Measurements from ENCODE around the gene CCL2.
"Not testable (repeated sequence)": the region's sequence is repeated elsewhere in the genome, so short reads cannot be mapped to it uniquely, and the experiment has no call there.

Gene CCL2

DNA sequence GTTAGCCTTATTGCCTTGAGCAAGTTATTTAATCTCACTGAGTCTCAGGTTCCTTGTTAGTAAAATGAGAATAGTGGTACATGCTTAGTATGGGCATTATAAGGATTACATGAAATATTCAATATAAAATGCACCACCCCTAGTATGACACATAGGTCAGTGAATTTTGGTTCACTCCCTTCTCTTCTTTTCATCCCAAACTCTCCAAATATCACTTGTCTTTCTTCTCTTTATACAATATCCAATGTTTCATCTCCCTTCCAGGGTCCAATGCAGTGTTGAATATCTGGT, 28.4 kb upstream of the CCL2 start:
- no peak overlapping the region for H4K8ac ChIP-seq (ENCODE audit: low read depth, low read length)
- no peaks in the 10 kb centered on the region for H3K36me3 ChIP-seq (replicated peaks in 1 of 2; ENCODE audit: control insufficient read depth in 2 of 2, insufficient read depth in 2 of 2, low read length in 2 of 2)
- no peak overlapping the region for H3K14ac ChIP-seq (ENCODE audit: low read length)
- H3K4me2 ChIP-seq (ENCODE audit: insufficient read depth, low read length, poor library complexity, severe bottlenecking) = no peak overlapping the region
- H2BK15ac ChIP-seq (ENCODE audit: low read length) = no peak overlapping the region
- H2BK5ac ChIP-seq (ENCODE audit: low read length) = no peak overlapping the region
- H3K4ac ChIP-seq (ENCODE audit: low read length) = no peak overlapping the region
- H2BK12ac ChIP-seq (ENCODE audit: low read length) = no peak overlapping the region
- no peak overlapping the region for H3K4me3 ChIP-seq (ENCODE audit: low read length in 2 of 2)
- H2AFZ ChIP-seq (ENCODE audit: low read length) = no peak overlapping the region
- no peak overlapping the region for H3K27ac ChIP-seq (replicated peaks; ENCODE audit: low read length)
- H3K79me1 ChIP-seq (ENCODE audit: low read depth, low read length) = no peaks in the 10 kb centered on the region
- no peak for DNase-seq (ENCODE audit: low spot score)
- H3K23ac ChIP-seq (ENCODE audit: low read depth, low read length, poor library complexity) = no peak overlapping the region
- H3K9me3 ChIP-seq (replicated peaks in 1 of 2; ENCODE audit: control insufficient read depth in 2 of 2, insufficient read depth in 1 of 2, low read depth in 1 of 2, low read length in 2 of 2) = no peaks in the 10 kb centered on the region
- no peak overlapping the region for H3K18ac ChIP-seq (ENCODE audit: low read length)
- no peak overlapping the region for H2BK120ac ChIP-seq (ENCODE audit: low read depth, low read length)
- no peak overlapping the region for H4K91ac ChIP-seq (ENCODE audit: low read depth, low read length, poor library complexity)
- no peak overlapping the region for H2AK5ac ChIP-seq (ENCODE audit: low read depth, low read length)
- H3K4me1 ChIP-seq (ENCODE audit: control insufficient read depth in 2 of 2, insufficient read depth in 1 of 2, low read depth in 1 of 2, low read length in 2 of 2) = no peaks in the 10 kb centered on the region
- no peak overlapping the region for H3K9ac ChIP-seq (ENCODE audit: low read depth, low read length, poor library complexity)
- no peaks in the 10 kb centered on the region for H3K27me3 ChIP-seq (ENCODE audit: control insufficient read depth in 3 of 3, insufficient read depth in 3 of 3, low read depth in 1 of 3, low read length in 3 of 3)

- H3K23ac ChIP-seq (ENCODE audit: low read depth, low read length, poor library complexity) = not testable (repeated sequence)
Measured at GRCh38 chr17:34227293-34227692, 27.8 kb upstream of the CCL2 start.

GRCh38 chr17:34227707-34228106, 27.4 kb upstream of the CCL2 start:
- Histone ChIP-seq H3K23ac (ENCODE audit: low read depth, low read length, poor library complexity) (no peak overlapping the region), H3K18ac (ENCODE audit: low read length) (no peak overlapping the region), H2BK12ac (ENCODE audit: low read length) (no peak overlapping the region), H2BK5ac (ENCODE audit: low read length) (no peak overlapping the region), H3K27me3 (ENCODE audit: control insufficient read depth in 3 of 3, insufficient read depth in 3 of 3, low read depth in 1 of 3, low read length in 3 of 3) (no peaks in the 10 kb centered on the region), H2BK120ac (ENCODE audit: low read depth, low read length) (no peak overlapping the region), H3K14ac (ENCODE audit: low read length) (no peak overlapping the region), H3K4me1 (ENCODE audit: control insufficient read depth in 2 of 2, insufficient read depth in 1 of 2, low read depth in 1 of 2, low read length in 2 of 2) (no peaks in the 10 kb centered on the region), H3K4me3 (ENCODE audit: low read length in 2 of 2) (no peak overlapping the region), H2AK5ac (ENCODE audit: low read depth, low read length) (no peak overlapping the region), H2BK15ac (ENCODE audit: low read length) (no peak overlapping the region), H3K27ac (replicated peaks; ENCODE audit: low read length) (no peak overlapping the region), H2AFZ (ENCODE audit: low read length) (no peak overlapping the region), H3K36me3 (replicated peaks in 1 of 2; ENCODE audit: control insufficient read depth in 2 of 2, insufficient read depth in 2 of 2, low read length in 2 of 2) (no peaks in the 10 kb centered on the region), H3K4me2 (ENCODE audit: insufficient read depth, low read length, poor library complexity, severe bottlenecking) (no peak overlapping the region), H4K91ac (ENCODE audit: low read depth, low read length, poor library complexity) (no peak overlapping the region), H3K79me1 (ENCODE audit: low read depth, low read length) (no peaks in the 10 kb centered on the region), H3K9me3 (replicated peaks in 1 of 2; ENCODE audit: control insufficient read depth in 2 of 2, insufficient read depth in 1 of 2, low read depth in 1 of 2, low read length in 2 of 2) (no peaks in the 10 kb centered on the region), H3K4ac (ENCODE audit: low read length) (no peak overlapping the region), H3K9ac (ENCODE audit: low read depth, low read length, poor library complexity) (no peak overlapping the region), H4K8ac (ENCODE audit: low read depth, low read length) (no peak overlapping the region)
- no CpG with 5 or more reads among the region's 3 CpGs for WGBS, 2 donors (ENCODE audit: extremely low coverage in 2 of 2, insufficient read length in 2 of 2, insufficient replicate concordance in 1 of 2)
- no peak for DNase-seq (ENCODE audit: low spot score)

More at GRCh38 chr17:34227293-34227692, 27.8 kb upstream of the CCL2 start:
- H2AFZ ChIP-seq (ENCODE audit: low read length); H4K91ac ChIP-seq (ENCODE audit: low read depth, low read length, poor library complexity); H2AK5ac ChIP-seq (ENCODE audit: low read depth, low read length); H3K4me2 ChIP-seq (ENCODE audit: insufficient read depth, low read length, poor library complexity, severe bottlenecking); H2BK5ac ChIP-seq (ENCODE audit: low read length); H3K4me3 ChIP-seq (ENCODE audit: low read length in 2 of 2); H2BK120ac ChIP-seq (ENCODE audit: low read depth, low read length); H3K9ac ChIP-seq (ENCODE audit: low read depth, low read length, poor library complexity); H4K8ac ChIP-seq (ENCODE audit: low read depth, low read length); H3K9me3 ChIP-seq (replicated peaks in 1 of 2; ENCODE audit: control insufficient read depth in 2 of 2, insufficient read depth in 1 of 2, low read depth in 1 of 2, low read length in 2 of 2); H2BK15ac ChIP-seq (ENCODE audit: low read length); H3K4ac ChIP-seq (ENCODE audit: low read length); H3K27ac ChIP-seq (replicated peaks; ENCODE audit: low read length); H2BK12ac ChIP-seq (ENCODE audit: low read length); H3K79me1 ChIP-seq (ENCODE audit: low read depth, low read length); H3K4me1 ChIP-seq (ENCODE audit: control insufficient read depth in 2 of 2, insufficient read depth in 1 of 2, low read depth in 1 of 2, low read length in 2 of 2); H3K14ac ChIP-seq (ENCODE audit: low read length); H3K36me3 ChIP-seq (replicated peaks in 1 of 2; ENCODE audit: control insufficient read depth in 2 of 2, insufficient read depth in 2 of 2, low read length in 2 of 2); H3K18ac ChIP-seq (ENCODE audit: low read length); H3K27me3 ChIP-seq (ENCODE audit: control insufficient read depth in 3 of 3, insufficient read depth in 3 of 3, low read depth in 1 of 3, low read length in 3 of 3); DNase-seq (ENCODE audit: low spot score): not testable (repeated sequence)
- no CpG with 5 or more reads among the region's 2 CpGs for WGBS, 2 donors (ENCODE audit: extremely low coverage in 2 of 2, insufficient read length in 2 of 2, insufficient replicate concordance in 1 of 2)

DNA sequence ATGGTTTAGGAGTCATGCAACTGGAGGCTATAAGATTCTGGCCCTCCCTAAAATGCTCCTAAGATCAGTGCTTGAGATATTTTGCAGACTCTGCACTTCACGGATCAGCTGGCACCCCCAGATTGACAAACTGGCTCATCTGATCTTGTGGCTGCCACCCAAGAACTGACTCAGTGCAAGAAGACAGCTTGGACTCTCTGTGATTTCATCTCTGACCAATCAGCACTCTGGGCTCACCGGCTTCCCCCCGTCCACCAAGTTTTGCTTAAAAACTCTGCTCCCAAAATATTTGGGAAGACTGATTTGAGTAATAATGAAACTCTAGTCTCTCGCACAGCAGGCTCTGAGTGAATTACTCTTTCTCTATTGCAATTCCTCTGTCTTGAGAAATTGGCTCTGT, 26.3 kb upstream of the CCL2 start:
- Histone ChIP-seq H3K4me3 (ENCODE audit: low read length in 2 of 2) (no peak overlapping the region), H3K4ac (ENCODE audit: low read length) (no peak overlapping the region), H2BK120ac (ENCODE audit: low read depth, low read length) (no peak overlapping the region), H3K23ac (ENCODE audit: low read depth, low read length, poor library complexity) (no peak overlapping the region), H3K79me1 (ENCODE audit: low read depth, low read length) (no peaks in the 10 kb centered on the region), H3K27me3 (ENCODE audit: control insufficient read depth in 3 of 3, insufficient read depth in 3 of 3, low read depth in 1 of 3, low read length in 3 of 3) (no peaks in the 10 kb centered on the region), H3K9ac (ENCODE audit: low read depth, low read length, poor library complexity) (no peak overlapping the region), H3K14ac (ENCODE audit: low read length) (no peak overlapping the region), H4K8ac (ENCODE audit: low read depth, low read length) (no peak overlapping the region), H3K27ac (replicated peaks; ENCODE audit: low read length) (no peak overlapping the region), H3K4me1 (ENCODE audit: control insufficient read depth in 2 of 2, insufficient read depth in 1 of 2, low read depth in 1 of 2, low read length in 2 of 2) (no peaks in the 10 kb centered on the region), H2BK5ac (ENCODE audit: low read length) (no peak overlapping the region), H3K4me2 (ENCODE audit: insufficient read depth, low read length, poor library complexity, severe bottlenecking) (no peak overlapping the region), H3K18ac (ENCODE audit: low read length) (no peak overlapping the region), H3K9me3 (replicated peaks in 1 of 2; ENCODE audit: control insufficient read depth in 2 of 2, insufficient read depth in 1 of 2, low read depth in 1 of 2, low read length in 2 of 2) (no peaks in the 10 kb centered on the region), H4K91ac (ENCODE audit: low read depth, low read length, poor library complexity) (no peak overlapping the region), H2AFZ (ENCODE audit: low read length) (no peak overlapping the region), H3K36me3 (replicated peaks in 1 of 2; ENCODE audit: control insufficient read depth in 2 of 2, insufficient read depth in 2 of 2, low read length in 2 of 2) (no peaks in the 10 kb centered on the region), H2AK5ac (ENCODE audit: low read depth, low read length) (no peak overlapping the region), H2BK12ac (ENCODE audit: low read length) (no peak overlapping the region), H2BK15ac (ENCODE audit: low read length) (no peak overlapping the region)
- no CpG with 5 or more reads among the region's 4 CpGs for WGBS, 2 donors (ENCODE audit: extremely low coverage in 2 of 2, insufficient read length in 2 of 2, insufficient replicate concordance in 1 of 2)
- DNase-seq (ENCODE audit: low spot score) = no peak

All from neuronal stem cell (in vitro differentiated cells).